Stimulated activated CD4-positive, alpha-beta T cell treated with anti-CD3 and anti-CD28 coated beads, Interleukin-15, amount 100 ng/mL, for 1 hour (primary cell): ENCODE data around the gene PDE9A.

Experiments
- DNase-seq, 2 donors: peaks; one replicate each; pipeline ENCODE4 v3.0.0-alpha.2; 2020; ENCODE audit warnings: low read depth in 1 of 2, low spot score in 1 of 2

PDE9A gene

DNA sequence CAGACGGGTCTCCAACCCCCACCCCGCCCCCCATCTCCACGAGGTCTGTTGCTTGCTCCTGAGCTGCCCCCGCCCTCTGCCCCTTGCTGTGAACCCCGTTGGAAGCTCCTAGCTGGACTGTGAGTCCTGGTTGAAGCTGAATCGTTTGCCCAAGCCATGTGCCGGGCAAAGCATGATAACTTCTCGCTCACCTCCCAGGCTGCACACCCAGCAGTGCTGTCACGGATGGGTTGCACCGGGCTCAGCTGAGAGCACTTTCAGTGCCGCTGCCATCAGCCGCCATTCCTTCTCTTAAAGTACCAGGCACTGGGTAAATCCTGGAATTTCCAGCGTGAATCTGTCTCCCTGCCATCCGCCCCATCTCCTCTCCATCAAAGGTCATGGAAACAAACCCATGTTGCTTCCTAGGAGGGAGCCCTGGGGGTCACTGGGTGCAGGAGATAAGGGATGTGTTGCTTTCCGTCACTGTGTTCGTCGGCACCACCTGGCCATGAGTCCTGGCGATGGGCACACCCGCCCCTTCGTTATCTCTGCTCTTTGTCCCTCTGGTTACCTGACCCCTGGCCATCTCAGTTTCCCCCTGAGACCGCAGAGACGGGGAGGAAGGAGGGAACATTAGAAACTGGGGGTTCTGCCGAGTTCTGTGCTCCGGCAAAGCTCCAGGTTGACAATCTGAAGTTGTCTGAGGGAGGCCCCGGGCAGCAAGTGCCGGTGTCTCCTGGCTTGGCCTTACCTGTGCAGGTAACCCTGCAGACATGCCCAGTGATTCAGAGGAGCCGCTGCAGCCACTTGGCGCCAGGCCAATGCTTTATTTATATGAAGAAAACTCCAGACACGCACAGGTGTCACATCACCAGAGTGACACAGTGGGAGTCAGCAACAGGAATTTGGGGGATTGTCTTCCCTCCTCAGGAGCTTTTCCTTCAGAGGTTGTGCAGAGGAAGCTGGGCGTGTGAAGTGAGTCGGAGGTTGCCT lies 2.7 kb downstream of the PDE9A start:
- no peak for DNase-seq

DNA sequence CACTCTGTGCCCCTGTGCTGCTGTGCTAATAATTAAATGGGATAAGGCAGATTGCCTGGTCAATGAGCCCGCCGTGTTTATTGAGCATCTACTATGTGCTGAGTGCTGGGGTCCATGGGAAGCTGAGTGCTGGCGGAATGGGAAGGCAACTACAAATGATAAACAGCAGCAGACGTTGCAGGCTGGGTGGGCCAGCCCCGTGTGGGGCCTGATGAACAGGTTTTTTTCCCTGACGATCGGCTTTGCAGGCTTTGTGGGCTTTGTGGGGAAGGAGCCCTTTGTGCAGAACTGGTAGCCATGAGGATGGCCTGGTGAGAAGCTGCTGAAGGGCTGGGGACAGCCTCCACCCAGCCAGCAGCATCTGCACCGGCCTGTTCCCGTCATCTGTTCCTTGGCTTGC lies 3.5 kb downstream of the PDE9A start:
- DNase-seq = no peak

DNA sequence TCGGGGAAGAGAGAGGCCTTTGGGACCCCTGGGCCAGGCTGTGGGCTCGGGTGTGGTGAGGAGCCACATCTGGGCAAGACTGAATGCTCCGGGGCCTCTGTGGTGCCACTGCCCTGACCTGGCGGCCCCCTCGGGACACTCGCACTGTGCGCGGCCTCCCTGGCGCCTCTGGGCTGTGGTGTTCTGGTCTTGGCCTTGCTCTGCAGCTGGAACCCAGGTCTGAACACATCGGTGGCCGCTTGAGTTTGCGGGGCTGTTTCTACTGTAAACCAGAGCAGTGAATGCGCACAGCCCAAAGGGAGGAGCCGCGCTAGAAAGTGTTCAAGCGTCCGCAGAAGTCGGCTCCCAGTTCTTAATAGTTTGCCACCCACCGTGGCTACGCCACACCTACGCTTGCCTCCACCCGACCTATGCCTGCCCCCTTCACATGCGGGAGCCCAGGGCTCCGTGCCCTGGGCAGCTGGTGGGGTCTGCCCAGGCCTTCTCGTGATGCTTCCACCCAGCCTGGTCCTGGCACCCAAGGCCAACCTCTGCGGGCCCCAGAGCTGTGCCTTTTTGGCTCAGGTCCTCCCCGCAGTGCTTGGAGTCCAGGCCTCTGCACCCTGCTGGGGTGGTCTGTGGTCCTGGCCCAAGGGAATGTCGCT lies 4.4 kb downstream of the PDE9A start:
- no peak for DNase-seq

DNA sequence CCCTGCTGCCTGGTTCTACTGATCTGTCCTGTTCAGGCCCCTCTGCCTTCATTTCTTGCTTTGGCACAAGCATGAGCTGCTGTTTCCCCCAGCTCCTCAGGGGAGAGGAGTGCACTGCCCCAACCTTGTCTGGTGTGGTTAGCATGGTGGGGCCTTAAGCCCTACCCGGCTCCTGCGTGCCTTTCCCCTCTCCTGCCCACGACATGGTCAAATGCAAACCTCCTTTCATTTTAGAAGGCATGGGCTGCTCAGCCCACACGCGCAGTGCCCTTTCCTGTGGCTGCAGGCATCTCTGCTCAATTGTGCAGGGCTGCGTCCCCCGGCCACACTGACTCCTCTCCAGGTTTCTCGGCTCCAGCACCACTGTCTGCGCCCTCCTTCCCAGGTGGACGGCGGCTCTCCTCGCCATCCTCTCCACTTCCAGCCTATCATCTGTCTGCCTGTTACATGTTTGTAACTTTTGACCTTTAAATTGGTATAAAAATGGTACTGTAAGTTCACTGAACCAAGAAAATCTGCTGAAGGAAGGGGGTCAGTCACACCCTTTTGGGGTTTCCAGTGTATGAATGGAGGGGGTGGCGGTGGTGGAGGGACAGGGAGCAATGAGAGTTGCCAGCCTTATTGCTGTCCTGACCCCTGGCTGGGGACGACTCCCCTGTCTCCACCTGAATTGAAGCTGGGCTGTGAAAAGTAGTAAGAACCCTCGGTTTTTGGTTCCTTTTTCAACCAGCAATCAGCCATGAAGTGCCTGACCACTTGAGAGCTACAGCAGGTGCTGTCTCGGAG lies 5.1 kb downstream of the PDE9A start:
- no peak for DNase-seq

DNA sequence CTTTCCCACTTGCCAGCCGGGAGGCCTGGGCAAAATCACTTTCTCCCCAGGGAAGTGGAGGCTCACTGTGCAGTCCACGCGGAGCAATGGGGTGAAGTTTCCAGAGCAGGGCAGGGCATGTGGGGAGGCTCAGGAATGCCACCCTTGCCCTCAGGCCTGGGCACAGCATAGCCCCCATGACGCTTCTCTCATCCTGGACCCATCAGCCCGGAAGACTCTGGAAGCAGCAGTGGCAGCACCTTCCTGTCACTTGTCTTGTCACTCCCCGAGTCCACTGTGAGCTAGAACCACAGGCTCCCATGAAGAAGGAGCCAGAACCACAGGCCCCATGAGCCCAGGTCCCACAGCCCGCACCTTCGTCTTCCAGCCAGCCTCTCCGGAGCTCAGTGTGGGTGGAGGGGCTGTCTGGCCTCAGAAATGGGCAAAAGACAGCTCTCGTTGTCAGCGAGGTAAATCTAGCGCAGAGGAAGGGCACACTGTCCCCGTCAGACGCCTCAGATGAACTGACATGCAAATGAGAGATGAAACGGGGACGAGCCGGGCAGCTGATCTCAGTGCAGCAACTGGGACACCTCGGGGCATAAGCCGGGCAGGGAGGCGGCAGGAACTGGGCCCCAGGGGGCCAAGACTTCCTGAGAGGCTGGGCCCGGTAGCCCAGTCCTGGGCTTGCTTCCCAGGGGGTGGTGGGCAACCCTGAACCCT lies 6.1 kb downstream of the PDE9A start:
- DNase-seq = no peak

DNA sequence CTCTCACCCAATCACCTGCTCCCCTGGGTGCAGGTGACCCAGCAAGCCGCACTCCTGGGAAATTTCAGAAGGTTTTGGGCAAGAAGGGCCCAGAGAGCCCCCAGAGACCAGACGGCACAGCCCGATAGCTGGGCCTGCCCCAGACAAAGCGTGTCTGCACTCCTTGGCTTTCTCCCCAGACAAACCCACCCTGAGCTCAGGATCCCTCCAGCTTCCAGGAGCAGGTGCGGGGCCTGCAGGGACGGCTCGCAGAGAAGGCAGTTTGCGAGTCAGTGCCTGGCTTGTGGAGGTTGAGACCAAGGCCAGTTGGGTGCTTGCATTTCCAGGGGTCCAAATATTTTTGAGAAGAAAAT lies 6.7 kb downstream of the PDE9A start:
- no peak for DNase-seq

DNA sequence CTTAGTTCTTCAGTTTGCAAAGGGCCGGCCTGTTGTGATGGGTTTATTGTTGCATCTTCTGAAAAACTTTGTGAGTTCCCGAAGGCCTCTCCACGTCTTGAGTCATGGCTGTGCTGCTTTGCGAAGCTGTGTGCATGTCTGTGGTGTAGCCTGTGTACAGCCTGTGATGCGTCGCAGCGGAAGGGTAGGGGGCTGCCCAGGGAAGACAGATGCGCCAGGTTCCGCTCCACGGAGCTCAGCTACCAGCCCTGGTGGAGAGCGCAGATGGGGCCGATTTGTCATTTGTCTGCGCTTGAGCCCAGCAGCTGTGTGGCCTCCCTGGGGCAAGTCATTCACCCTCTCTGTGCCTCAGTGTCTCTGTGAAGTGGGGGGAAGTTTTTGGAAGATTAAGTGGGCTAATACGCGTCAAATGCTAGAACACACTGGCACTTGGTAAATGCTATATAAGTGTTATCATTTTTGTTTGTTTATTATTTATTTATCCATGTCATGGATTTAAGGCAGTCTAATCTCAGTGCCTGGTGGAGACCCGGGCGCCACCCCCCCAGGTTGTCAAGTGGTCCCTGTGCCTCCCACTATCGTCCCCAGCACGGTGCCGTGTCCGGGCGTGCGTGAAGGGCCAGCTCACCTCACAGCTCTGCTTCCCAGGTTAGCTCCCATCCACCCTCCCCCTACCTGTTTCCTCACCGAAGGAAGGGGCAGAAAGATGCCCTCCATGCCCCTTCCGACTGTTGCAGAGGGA lies 8.4 kb downstream of the PDE9A start:
- no peak for DNase-seq

DNA sequence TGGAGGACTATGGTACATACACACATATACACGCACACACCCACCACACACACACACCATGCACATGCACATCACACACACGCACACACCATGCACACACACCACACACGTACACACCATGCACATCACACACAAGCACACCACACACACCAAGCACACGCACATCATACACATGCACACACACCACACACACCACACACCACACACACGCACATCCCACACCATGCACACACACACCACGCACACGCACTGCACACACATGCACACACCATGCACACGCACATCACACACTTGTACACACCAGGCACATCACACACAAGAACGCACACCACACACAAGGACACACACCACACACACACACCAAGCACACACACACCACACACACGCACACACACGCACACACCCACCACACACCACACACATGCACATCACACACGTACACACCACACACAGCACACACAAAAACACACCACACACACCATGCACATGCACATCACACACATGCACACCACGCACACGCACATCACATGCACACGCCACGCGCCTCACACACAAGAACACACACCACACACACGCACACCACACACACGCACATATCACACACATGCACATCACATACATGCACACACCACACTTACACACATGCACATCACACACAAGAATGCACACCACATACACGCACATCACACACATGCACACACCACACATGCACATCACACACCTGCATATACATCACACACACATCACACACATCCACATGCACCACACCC lies 9.2 kb downstream of the PDE9A start:
- DNase-seq = no peak

DNA sequence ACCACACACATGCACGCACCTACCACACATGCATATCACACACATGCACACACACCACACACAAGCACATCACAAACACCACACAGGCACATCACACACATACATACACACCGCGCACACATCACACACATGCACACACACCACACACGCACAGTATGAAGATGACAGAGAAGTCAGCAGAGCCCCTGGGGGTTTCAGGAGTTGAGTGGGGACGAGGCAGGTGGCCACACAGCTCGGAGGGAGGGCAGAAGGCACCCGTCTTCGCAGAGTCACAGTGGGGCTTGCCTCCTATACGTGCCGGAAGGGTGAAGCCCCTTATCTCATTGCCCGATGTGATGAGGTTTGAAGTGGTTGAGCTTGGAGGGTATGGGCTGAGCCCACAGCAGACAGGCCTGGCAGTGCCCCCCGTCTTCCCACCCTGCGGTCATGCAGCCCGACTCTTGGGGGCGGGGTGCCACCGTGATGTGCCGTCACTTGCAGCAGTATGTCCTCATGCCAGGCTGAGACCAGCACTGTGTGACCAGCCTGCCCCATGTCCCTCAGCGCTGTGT lies 9.9 kb downstream of the PDE9A start:
- DNase-seq = no peak

DNA sequence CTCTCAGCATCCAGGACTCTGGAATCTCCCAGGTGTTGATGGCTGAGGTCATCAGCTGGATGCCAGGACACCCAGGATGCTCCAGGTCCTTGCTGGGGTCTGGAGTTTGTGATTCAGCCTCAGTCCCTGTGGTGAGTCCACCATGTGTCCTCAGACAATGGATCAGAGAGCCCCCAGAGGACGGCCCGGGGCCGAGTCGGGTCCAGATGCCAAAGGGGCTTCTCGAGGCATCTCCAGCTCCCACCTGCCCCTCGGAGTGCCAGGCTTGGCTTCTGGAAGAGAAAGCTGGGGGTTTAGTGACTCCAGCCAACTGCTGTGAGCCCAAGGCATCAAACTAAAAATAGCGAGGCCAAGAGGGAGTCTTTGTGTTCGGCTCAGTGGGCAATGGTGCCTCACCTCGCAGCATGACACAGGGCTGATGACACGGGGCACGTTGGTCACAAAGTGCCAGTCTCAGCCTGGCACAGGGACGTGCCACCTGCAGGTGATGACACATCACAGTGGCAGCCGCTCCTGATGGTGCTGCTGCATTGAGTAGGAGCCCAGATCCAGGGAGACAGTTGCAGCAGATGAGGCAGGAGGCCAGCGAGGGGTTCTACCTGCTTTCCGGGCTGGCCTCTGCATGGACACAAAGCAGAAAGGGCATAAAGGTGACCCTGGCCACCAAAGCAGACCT lies 10.6 kb downstream of the PDE9A start:
- no peak for DNase-seq

DNA sequence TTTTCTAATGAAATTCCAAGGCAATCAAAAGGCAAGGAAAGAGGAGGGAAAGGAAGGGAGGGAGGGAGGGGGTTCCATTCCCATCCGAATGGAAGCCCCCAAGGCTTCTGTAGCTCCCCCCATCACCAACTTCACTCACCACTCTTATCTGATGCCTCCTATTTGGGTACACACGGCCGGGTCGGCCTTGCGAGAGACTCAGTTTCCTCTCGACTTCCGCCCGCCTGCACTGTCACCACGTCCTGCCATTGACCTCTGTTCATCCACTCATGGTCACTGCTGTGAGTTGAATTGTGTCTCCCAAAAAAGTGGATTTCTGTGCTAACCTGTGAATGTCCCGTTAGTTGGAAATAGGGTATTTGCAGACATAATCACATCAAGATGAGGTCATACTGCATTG lies 11.2 kb downstream of the PDE9A start:
- no peak for DNase-seq

DNA sequence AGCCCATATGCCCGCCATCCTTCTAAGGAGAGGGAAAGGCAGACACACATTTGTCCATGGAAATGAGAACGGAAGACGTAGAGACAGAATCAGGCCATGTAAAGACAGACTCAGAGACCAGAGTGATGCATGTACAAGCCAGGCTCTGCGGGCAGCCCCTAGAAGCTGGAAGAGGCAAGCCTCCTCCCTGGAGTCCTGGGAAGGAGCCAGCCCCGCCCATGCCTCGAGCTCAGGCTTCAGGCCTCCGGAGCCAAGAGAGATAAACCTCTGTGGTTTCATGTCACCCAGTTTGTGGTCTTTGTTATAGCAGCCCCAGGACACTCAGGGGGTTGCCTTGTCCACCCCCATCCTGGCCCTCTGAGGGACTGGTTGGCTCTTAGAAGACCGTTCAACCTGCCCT lies 11.6 kb downstream of the PDE9A start:
- DNase-seq = no peak

DNA sequence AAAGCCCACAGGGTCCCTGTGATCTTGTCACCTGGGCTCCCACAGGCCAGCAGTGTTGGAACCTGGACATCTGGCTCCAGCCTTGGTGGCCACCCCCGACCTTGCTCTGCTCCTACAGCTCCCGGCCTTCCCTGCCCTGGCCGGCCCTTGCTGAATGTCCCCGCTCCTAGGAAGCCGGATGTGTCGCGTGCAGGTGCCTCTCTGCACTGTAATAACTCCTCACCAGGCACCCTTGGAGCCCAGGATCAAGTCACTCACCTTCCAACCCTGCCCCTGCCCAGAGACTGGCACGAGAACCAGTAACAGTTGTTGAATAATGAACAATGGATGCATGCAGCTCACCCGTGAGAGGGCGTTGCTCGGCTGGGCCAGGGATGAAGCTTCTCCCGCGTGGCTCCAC lies 12.1 kb downstream of the PDE9A start:
- DNase-seq = no peak

DNA sequence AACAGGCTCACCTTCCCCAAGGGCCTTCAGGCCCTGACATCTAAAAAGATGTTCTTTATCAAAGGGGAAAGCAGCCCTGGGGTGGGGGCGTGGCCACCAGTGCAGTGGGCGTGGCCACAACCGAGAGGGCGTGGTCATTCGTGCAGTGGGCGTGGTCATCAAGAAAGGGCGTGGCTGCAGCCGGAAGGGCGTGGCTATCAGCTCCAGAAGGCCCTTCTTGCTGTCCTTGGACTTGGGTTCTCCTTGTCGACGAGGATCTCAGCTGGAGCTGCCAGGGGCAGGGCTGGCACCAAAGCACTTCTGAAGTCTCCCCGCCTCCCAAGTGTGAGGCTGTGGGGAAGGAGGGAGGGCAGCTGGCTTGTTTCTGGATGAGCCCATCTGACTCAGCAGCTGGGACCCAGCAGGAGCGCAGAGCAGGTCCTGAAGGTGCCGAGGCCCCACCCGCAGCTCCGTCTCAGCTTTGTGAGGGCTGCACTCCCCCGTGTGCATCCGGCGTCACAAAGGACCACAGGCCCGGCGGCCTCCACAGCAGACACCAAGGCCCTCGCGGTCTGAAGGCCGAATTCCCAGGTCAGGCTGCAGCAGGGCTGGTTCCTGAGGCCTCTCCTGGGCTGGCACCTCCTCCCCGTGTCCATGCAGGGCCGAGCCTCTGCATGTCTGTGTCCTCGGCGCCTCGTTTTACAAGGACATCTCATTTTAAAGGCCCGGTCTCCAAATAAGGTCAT lies 12.8 kb downstream of the PDE9A start:
- DNase-seq = no peak

DNA sequence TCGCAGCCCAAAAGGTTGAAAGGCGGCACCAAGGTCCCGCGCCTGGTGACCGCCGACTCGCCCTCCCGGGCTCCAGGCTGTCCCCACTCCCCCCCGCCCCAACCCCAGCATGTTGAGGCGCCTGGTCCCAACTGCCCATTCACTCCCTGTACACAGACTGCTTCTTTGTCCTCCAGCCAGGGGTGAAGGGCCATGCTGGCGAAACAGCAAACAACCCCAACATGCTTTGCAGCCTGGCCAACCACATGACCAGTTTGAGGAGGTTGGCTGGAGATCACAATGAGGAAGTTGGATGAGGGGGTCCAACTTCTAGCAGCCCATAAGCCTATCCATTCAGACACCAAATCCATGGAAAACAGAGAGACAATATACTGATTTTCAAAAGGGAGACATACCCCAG lies 13.5 kb downstream of the PDE9A start:
- DNase-seq = no peak

DNA sequence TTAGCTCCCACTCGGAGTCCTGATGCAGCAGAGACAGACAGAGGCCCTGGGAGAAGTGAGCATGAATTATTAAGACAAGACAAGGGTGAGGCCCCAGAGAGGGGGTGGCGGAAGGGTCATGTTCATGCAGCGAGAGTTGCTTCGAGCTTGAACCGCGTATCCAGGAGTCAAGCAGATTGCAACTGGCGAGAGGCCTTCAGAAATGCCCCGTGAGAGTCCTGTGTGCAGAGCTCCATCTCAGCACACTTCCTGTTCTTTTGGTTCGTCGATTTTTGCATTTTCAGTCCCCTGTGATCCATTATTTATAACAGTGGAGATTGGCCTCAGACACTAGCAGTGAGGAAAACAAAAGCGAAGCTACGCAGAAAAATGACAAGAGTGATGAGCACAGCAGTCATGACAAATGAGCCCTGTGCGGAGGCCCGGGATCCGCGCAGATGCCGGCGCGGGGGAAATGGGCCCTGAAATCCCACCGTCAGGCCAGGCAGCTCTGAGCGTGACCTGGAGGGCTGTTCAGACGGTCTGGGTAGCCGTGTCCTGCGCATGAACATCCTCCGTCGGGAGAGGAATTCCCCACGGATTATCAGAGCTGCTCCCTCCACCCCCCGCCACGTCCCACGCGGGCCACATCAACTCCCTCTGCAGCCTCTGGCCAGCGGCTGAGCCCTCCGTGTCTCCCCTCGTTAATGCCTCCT lies 15.0 kb downstream of the PDE9A start:
- DNase-seq = no peak

DNA sequence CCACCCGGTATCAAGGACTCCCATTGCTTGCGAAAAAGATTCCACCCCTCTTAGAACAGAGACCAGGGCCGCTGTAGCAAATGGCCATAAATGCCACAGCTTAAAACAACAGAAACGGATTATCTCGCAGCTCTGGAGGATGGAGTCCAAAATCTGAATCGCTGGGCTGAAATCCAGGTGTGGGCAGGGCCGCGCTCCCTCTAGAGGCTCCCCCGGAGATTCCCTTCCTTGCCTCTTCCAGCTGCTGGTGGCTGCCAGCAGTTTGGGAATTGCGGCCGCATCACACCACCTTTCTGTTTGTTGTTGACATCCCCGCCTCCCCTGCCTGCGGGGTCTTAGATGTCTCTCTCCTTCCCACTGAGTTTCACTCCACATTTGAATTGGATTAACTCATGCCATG lies 15.6 kb downstream of the PDE9A start:
- no peak for DNase-seq
